ENCODE data around the gene CNP.
"Not testable (repeated sequence)": the region's sequence is repeated elsewhere in the genome, so short reads cannot be mapped to it uniquely, and the experiment has no call there.

The CNP gene

DNA sequence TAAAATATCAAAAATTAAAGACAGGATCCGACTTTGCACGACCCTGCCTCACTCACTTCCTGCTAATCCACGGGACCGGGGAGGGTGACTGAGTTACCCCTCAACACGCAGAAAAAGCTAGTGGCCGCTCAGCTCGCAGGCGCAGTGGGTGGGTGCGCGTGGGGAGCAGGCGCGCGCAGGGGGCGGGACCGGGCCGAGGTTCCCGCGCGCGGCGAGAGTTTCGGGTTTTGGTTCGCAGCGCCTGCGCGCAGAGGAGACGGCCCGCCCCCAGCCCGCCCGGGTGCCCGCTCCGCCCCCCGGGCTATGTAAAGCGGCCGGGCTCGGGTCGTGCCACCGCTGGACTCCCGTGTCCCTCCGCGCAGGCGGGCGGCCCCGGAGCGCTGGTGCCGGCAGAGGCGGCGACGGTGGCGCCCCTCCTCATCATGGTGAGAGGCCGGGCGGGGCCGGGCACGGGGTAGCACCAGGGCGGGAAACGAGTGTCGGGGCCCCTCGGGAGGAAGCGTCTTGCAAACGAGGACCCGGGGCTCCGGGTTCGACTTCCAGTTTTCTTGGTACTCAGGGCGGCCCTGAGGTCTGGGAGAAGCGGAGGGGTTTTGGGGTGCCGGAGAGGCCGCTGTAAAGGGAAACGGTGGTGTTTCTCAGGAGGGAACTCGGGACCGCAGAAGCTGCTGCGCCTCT lies at the start of gene CNP:
Gene CNP (plus strand): TSS at position 333 of the 678 bp plus-strand sequence. CDS start 90 bp downstream, at position 423.
- DNase-seq (ENCODE audit: low spot score), result peak; percentile 87

DNA sequence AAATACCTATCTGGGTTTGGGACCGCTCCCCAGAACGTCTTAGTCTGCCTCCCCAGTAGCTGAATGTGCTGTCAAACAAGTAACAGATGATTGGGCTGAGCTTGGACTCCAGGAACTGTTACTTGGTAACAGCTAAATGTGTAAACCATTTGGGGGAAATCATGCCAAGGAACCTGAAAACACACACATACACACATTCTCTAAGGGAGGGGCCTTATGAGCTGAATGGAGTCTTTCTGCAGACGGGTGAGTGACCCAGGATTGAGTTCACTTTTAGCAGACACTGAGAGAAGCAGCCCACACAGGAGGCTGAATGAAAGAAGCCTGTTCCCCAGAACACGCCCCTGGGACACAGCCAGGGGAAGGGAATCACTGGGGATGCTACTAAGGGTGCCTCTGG lies 49.4 kb upstream of the CNP start:
- DNase-seq (ENCODE audit: low spot score), result no peak

DNA sequence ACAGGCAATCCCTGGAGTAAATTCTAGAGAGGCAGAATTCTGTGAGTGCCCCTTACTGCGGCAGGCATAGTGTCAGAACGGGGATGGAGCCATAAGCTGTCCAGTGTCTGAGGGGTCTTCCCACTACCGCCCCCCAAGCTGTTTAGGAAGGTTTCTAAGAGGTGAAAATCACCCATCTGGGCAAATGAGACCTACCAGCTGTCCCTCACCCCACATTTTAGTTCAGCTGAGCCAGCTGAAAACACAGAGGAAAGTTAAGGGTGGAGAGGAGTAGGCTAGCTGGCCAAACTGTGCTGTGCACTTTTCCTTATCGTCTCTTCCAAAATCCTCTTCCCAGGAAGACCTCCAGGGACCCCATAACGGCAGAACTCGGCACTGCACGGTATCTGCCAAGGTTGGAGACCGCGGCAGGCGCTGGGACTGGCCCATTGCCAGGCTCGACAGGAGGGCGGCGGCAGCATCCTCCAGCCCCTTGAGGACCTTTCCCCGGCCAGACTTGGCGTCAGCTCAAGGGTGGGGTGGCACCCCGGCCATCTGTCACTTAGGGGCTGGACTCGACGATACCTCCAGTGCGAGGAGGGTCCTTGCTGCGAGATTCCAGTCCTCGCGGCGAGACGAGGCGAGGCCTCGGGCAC lies 48.8 kb upstream of the CNP start:
- peak; percentile 17 for DNase-seq (ENCODE audit: low spot score)

DNA sequence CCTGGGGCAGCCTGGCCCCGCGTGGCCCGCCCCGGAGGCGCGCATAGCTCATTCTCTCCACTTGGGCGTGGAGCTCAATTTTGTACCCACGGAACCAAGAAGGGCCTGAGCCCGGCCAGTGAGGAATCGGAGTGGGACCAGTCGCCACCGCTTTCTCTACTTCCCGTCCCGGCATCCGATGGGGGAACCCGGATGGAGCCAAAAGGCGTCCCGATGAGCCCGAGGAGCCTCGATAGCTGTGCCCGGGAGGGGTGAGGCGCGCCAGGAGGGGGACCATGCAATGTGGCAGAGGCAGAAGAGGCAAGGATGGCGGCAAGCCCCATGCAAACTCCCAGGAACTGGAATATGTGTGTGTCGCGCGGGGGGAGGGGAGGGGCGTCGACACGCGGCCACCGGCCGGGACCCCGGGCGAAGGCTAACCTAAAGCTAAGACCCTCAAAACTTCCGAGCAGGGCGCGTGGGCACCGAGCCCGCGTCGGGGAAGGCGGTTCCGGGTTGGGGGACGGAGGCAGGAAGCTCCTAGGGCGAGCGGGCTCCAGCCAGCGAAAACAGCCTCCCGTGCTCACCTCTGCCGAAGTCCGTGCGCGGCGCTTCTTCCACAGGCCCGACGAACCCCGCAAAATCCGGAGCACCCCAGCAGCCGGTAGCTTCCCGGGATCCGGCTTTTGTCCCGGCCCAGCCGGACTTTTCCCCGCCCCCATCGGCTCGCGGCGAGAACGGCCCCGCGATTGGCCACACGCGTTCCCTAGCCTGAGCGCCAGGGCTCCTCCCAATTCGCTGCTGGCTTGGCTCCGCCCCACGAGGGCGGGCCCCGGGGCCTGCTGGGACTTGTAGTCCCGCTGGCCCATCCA lies 48.1 kb upstream of the CNP start, which contains the start of gene ACLY:
Gene ACLY (minus strand): TSS at position 638 of the 851 bp plus-strand sequence. CDS start 5,078 bp downstream, outside the sequence.
- peak; percentile 95 for DNase-seq (ENCODE audit: low spot score)

DNA sequence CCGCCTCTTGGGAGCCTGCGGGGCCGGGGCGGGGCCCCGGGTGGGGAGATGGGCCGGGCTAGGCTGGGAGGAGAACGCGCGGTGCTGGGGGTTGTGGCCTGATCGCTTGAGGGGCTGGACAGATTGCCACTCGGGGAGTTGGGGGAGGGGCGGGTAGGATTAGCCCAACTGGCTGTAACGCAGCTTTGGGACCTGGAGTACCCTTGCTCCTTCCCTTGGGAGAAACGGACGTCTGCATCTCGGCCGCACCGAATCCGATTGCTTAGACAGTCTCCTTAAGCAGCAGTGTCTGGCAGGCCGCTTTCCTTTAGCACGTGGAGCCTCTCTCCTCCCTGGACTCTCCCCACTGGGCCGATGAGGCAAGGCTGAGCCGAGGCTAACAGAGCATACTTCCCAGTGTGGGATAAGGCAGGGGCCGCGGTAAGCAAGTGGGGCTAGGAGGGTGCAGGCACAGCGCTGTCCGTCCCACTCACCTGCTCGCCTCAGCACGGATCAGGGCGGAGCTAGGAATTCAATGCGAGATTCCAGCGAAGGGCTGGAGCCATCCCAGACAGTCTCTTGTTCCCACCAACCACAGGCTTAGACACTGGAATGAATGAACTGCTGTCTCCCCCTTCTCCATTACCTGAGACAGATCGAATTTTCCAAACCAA lies 47.3 kb upstream of the CNP start:
- DNase-seq (ENCODE audit: low spot score), result no peak

DNA sequence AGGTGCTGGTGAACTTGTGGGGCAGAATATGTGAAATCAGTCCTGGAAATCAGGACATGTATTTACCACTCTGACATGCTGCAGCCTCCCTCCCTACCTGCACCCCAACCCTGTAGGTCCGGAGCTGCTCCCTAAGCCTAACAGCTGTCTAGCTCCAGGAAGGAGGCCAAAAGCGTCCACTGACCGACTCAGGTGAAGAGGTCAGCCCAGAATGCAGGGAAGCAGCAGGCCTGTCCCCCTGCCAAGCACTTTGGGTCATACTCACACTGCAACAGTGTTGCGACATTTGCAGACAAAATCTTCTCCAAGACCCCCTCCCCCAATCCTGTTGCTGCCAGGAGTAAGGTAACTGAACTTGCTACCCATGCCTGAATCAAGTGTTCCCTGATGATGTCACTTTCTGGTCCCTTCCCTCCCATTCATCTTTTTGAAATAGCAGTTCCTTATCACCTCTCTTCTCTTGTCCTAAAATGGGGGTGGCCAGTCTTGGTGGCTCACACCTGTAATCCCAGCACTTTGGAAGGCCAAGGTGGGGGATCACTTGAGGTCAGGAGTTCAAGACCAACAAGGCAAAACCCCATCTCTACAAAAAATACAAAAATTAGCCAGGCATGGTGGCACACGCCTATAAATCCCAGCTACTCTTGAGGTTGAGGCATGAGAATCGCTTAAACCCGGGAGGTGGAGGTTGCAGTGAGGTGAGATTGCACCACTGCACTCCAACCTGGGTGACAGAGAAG lies 46.6 kb upstream of the CNP start:
- no peak for DNase-seq (ENCODE audit: low spot score)

DNA sequence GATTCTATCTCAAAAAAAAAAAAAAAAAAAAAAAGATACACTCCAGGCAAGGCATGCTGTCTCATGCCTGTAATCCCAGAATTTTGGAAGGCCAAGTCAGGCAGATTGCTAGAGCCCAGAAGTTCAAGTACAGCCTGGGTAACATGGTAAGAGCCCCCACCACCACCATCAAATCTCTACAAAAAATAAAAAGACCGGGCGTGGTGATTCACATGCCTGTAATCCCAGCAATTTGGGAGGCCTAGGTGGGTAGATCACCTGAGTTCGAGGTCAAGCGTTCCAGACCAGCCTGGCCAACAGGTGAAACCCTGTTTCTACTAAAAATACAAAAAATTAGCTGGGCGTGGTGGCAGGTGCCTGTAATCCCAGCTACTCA lies 46.0 kb upstream of the CNP start:
- DNase-seq (ENCODE audit: low spot score), result no peak

DNA sequence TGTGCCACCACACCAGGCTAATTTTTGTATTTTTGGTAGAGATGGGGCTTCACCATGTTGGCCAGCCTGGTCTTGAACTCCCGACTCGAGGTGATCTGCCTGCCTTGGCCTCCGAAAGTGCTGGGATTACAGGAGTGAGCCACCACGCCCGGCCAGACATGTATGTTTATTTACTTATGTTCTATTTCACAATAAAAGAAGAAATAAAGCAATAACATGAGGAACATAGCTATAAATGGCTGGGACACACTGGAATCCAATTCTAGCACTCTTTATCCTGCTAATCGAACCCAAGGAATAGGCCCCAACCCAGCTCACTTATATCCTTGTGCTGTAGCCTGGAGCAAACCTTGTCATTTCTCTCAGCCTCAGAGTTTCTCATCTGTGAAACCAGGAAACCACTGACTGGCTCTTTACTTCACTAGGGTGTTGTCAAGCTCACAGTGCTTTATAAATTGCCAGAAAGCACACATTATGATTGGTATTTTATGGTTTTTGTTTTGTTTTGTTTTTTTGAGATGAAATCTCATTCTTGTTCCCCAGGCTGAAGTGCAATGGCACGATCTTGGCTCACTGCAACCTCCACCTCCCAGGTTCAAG lies 40.5 kb upstream of the CNP start:
- DNase-seq (ENCODE audit: low spot score), result no peak

DNA sequence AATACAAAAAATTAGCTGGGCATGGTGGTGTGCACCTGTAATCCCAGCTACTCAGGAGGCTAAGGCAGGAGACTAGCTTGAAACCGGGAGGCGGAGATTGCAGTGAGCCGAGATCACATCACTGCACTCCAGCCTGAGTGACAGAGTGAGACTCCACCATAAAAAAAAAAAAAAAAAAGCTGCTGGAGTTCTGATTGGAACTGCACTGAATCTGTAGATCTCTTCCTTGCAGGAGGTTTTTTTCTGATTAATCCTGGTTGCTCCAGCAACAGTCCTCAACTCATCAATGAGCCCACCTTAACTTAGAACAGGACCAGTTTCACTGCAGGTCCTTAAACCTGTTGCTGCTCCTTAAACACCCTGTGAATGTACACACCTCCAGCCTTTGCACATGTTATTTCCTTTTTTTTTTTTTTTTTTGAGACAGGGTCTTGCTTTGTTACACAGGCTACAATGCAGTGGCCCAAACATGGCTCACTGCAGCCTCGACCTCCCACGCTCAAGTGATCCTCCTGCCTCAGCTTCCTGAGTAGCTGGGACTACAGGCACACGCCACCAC lies 37.8 kb upstream of the CNP start:
- DNase-seq (ENCODE audit: low spot score), result no peak

DNA sequence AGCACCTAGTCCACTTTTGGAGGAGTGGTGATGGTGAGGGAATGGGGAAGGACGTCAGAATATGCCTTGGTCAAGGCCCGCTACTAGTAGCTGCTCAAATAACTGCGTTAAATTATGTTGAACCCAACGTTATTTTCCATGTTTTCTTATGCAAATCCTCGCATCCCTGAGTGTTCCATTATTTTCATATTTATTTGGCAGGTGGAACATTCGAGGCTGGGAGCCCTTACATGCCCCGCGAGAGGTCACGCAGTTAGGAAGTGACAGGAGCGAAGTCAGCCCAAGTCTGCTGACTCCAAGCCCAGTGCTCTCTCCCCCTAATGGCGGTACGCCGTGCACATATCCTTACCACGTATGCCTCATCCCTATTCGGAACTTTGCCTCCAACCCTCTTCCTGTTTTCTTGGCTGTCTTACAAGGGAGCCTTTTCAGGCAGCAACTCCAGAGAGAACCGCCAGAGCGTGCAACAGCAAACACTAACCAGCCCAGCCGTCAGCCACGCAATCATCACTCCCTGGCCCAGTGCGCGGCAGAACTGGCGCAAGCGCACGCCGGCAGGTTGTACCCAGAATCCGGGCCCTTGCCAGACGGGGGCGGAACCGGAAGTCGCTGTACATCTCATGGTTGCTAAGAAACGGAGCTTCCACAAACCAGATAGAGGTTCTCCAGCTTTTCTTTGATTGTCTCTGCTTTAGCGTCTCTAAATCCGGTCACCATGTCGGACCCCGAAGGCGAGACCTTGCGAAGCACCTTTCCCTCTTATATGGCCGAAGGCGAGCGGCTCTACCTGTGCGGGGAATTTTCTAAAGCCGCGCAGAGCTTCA lies 36.4 kb upstream of the CNP start, which contains the start of gene ODAD4:
Gene ODAD4 (plus strand): TSS at position 609 of the 824 bp plus-strand sequence. CDS start 107 bp downstream, at position 716.
- DNase-seq (ENCODE audit: low spot score), result peak; percentile 93

DNA sequence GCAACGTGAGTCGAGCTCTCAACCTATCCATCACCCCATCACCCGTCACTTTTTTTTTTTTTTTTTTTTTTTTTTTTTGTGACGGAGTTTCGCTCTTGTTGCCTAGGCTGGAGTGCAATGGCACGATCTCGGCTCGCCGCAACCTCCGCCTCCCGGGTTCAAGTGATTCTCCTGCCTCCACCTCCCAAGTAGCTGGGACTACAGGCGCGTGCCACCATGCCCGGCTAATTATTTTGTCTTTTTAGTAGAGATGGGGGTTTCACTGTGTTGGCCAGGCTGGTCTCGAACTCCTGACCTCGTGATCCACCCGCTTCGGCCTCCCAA lies 35.8 kb upstream of the CNP start:
- DNase-seq (ENCODE audit: low spot score), result not testable (repeated sequence)

DNA sequence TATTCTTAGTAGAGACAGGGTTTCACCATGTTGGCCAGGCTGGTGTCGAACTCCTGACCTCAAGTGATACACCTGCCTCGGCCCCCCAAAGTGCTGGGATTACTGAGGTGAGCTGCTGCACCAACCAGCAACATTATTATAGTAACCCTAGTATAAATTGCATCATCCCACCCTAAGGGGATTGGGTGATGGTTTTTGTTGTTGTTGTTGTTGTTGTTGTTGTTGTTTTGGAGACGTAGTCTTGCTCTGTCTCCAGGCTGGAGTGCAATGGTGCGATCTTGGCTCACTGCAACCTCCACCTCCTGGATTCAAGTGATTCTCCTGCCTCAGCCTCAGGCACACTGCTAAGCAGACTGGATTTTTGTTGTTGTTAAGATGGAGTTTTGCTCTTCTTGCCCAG lies 34.9 kb upstream of the CNP start:
- DNase-seq (ENCODE audit: low spot score), result not testable (repeated sequence)

DNA sequence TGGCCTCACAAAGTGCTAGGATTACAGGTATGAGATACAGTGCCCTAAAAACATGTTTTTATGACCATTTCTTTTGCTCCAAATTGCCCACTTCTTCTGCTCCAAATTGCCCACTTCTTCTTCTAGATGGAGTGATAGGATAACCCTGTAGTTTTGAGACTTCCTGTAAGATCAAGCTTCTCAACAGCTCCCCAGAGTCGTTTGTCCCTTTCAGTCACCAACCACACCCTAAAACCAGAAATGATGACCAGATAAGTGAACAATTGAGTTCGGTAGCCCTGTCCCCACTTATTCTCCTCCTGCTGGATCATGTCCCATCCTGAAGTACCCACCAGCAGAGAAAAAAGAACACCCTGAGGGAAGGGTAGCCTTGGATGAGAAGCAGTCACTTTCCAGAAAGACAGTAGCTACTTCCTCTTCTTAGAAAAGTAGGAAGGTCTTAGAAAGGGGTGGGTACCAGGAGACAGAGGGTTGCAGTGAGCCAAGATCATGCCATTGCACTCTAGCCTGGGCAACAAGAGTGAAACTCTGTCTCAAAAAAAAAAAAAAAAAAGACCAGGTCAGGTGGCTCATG lies 33.7 kb upstream of the CNP start:
- no peak for DNase-seq (ENCODE audit: low spot score)

DNA sequence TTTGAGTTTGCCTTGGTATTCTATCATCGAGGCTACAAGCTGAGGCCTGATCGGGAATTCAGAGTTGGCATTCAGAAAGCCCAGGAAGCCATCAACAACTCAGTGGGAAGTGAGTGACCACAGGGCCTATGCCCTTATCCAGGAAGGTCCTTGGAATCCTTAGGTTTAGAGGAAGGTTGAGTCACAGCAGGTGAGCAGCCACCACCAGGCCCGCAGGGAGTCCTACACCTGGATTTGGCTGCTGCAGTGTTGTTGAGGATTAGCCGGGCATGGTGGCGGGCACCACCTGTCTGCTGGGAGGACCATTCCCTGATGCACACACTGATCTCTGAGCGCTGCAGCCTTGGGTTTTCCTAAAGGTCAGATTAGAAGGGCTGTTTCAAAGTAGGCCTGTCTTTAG lies 31.0 kb upstream of the CNP start:
- DNase-seq (ENCODE audit: low spot score), result no peak

DNA sequence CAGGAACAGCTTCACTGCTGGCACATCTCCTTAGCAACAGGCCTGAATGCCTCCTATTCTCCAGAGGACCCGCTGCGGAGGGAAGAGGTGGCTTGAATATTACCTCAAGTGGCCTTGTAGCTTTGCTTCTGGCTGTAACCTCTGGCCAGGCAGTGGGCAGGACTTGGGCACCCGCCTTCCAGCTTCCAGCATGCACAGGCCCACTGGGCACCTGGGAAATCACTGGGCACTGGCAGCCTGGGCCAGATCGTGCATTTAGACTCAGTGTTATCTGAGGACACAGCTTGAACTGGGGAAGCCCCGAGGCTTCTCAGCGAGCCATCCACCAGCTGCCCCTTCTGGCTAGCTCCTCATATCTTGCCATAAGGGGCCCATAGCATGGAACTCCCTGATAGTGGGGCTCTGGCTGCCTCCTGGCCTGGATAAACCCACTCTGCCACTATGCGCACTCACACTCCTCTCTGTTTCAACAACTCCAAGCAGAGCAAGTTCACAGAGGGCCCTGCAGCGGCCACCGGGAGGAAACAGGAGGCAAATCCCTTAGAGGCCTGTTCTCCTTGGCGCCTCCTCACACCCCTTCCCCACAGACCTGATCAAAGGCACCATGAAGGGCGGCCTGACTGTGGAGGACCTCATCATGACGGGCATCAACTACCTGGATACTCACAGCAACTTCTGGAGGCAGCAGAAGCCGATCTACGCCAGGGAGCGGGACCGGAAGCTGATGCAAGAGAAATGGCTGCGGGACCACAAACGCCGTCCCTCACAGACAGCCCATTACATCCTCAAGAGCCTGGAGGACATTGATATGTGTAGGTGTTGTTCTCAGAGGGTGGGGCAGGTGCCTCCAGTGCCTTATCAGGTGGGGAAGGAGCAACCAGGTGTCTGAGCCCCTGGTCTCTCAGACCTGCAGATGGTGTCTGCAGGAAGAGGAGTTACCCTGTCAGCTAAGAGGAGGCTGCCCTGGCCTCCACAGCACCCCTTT lies 28.3 kb upstream of the CNP start:
- DNase-seq (ENCODE audit: low spot score), result no peak

DNA sequence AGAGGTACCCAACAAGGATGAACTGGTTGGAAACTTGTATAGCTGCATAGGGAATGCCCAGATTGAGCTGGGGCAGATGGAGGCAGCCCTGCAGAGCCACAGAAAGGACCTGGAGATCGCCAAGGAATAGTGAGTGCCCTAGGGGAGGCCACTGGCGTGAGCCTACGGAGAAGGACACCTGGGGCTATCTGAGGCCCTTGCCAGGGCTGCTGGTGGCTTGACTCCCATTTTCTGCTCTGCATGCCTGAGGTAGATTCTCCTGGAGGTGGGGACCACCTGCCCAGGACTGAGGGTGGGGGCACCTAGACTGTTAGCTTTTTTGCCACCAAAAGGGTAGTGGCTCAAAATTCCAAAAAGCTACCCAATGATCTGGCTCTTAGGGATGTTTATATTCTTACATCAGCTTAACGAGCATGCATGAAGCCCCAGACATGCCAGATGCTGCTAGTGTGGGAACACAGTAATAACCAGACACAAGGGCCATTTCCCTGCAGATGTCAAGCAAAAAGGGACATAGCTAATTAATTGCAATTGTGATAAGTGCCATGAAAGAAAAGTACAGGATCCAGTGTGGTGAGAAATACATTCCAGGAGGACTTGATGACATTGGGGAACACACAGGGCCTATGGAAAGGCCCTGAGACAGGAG lies 27.4 kb upstream of the CNP start:
- no peak for DNase-seq (ENCODE audit: low spot score)

DNA sequence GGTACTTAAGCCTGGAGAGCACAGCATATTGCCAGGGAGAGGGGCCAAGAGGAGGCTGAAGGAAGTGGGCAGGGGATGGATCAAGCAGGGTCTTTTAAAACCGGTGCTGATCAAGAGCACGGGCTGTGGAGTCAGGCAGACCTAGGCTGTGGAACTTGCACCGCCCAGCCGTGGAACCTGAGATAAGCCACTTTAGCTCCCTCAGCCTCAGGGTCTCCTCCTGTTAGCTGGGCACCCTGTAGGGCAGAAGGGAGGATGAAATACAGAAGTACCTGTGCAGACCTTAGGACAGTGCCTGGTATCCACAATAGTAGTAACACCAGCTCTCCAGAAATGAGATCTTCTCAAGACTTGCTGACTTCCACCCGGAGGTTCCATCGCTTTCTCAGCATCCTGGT lies 26.9 kb upstream of the CNP start:
- no peak for DNase-seq (ENCODE audit: low spot score)

DNA sequence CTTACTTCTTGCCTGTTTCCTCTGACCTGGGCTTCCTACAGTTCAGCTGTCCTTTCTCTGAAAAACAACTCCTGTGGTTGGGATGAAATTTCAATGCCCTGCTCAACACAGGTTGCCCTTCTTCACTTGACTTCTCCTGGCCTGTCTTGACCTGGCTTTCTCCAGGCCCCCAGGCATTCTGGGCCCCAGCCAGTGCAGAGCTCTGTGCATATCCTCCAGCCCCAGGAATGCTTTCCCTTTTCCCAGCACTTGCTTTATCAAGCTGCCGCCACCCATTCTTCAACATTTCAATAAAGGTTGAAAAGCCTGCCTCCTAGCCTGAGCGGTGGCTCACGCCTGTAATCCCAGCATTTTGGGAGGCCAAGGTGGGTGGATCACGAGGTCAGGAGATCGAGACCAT lies 25.4 kb upstream of the CNP start:
- DNase-seq (ENCODE audit: low spot score), result no peak

All from CD4-positive, alpha-beta T cell treated with Interleukin-6 at 100 ng/mL for 8 hours (primary cell).